HEK293 (cell line): Measurements from ENCODE around the gene SLC6A3.

Experiments
- CTCF ChIA-PET: fragments of 350-600 bp; formaldehyde crosslinking; extraction: SDS; loops from one replicate; lab custom pipeline; 2021; ENCODE audit warnings: antibody characterized with exemption; lab: Yijun Ruan, JAX
- POLR2A ChIA-PET: fragments of 300-600 bp; formaldehyde crosslinking; extraction: SDS; loops from one replicate; lab custom pipeline; 2020; ENCODE audit warnings: antibody characterized with exemption, inconsistent platforms; lab: Yijun Ruan, JAX
- H3K27ac ChIP-seq: fragments of 200-500 bp; sonication (Bioruptor generic); 2 replicates; pipeline ENCODE4 v1.5.1; 2014; ENCODE audit warnings: low read depth, low read length, control low read depth, inconsistent platforms; ENCODE audit errors: extremely low read depth
- H3K36me3 ChIP-seq, 2 experiments: fragments of 200-500 bp in 1 of 2; sonication (Bioruptor generic) in 1 of 2; 1 replicate in 1 of 2; 2 replicates in 1 of 2; pipeline ENCODE4 v1.5.1; 2014 to 2017; ENCODE audit warnings: inconsistent platforms in 2 of 2, low read length in 2 of 2; ENCODE audit not compliant: control insufficient read depth in 2 of 2, insufficient read depth in 1 of 2
- H3K4me1 ChIP-seq: fragments of 200-500 bp; sonication (Bioruptor generic); 2 replicates; pipeline ENCODE4 v1.5.1; 2014; ENCODE audit warnings: mild to moderate bottlenecking, low read length, inconsistent platforms; ENCODE audit not compliant: control insufficient read depth, insufficient read depth
- H3K4me3 ChIP-seq: 2 replicates; pipeline ENCODE4 v1.5.1; 2011; ENCODE audit warnings: low read depth, mild to moderate bottlenecking, control low read depth, low read length, moderate library complexity
- H3K9me3 ChIP-seq: fragments of 200-500 bp; sonication (Bioruptor generic); 2 replicates; pipeline ENCODE4 v1.5.1; 2014; ENCODE audit warnings: low read depth, low read length, inconsistent platforms; ENCODE audit not compliant: control insufficient read depth, insufficient read depth
- BCL11B ChIP-seq: fragments of 450-650 bp; formaldehyde crosslinking; IDR thresholded peaks from 2 replicates; pipeline ENCODE4 v1.5.1; 2016; ENCODE audit warnings: low read depth, missing biosample characterization, missing genetic modification characterization
- GFI1B ChIP-seq: fragments of 450-650 bp; formaldehyde crosslinking; IDR thresholded peaks from 2 replicates; pipeline ENCODE4 v1.5.1; 2016; ENCODE audit warnings: missing biosample characterization, missing genetic modification characterization
- HIC1 ChIP-seq: fragments of 450-650 bp; formaldehyde crosslinking; IDR thresholded peaks from 2 replicates; pipeline ENCODE4 v1.5.1; 2016; ENCODE audit warnings: missing biosample characterization, missing genetic modification characterization
- KLF9 ChIP-seq: fragments of 450-650 bp; formaldehyde crosslinking; IDR thresholded peaks from 2 replicates; pipeline ENCODE4 v1.5.1; 2016; ENCODE audit warnings: missing biosample characterization, missing genetic modification characterization, low read depth
- OSR2 ChIP-seq: fragments of 450-650 bp; formaldehyde crosslinking; IDR thresholded peaks from 2 replicates; pipeline ENCODE4 v1.5.1; 2016; ENCODE audit warnings: missing biosample characterization, missing genetic modification characterization
- ZBTB20 ChIP-seq: fragments of 450-650 bp; formaldehyde crosslinking; IDR thresholded peaks from 2 replicates; pipeline ENCODE4 v1.5.1; 2016; ENCODE audit warnings: missing biosample characterization, missing genetic modification characterization
- ZBTB8A ChIP-seq: fragments of 450-650 bp; formaldehyde crosslinking; IDR thresholded peaks from 2 replicates; pipeline ENCODE4 v1.5.1; 2016; ENCODE audit warnings: missing biosample characterization, missing genetic modification characterization
- ZIC2 ChIP-seq: fragments of 450-650 bp; formaldehyde crosslinking; IDR thresholded peaks from 2 replicates; pipeline ENCODE4 v1.5.1; 2016; ENCODE audit warnings: missing biosample characterization, missing genetic modification characterization
- ZNF121 ChIP-seq: fragments of 450-650 bp; formaldehyde crosslinking; IDR thresholded peaks from 2 replicates; pipeline ENCODE4 v1.5.1; 2016; ENCODE audit warnings: missing biosample characterization, missing genetic modification characterization
- ZNF157 ChIP-seq: fragments of 450-650 bp; formaldehyde crosslinking; IDR thresholded peaks from 2 replicates; pipeline ENCODE4 v1.5.1; 2016; ENCODE audit warnings: missing biosample characterization, missing genetic modification characterization
- ZNF174 ChIP-seq: fragments of 450-650 bp; formaldehyde crosslinking; IDR thresholded peaks from 2 replicates; pipeline ENCODE4 v1.5.0; 2017; ENCODE audit warnings: missing biosample characterization, mild to moderate bottlenecking, missing genetic modification characterization
- ZNF184 ChIP-seq: fragments of 450-650 bp; IDR thresholded peaks from 2 replicates; pipeline ENCODE4 v1.5.1; 2018; ENCODE audit warnings: missing biosample characterization, mild to moderate bottlenecking, missing genetic modification characterization
- ZNF404 ChIP-seq: fragments of 450-650 bp; formaldehyde crosslinking; IDR thresholded peaks from 2 replicates; pipeline ENCODE4 v1.5.1; 2017; ENCODE audit warnings: missing biosample characterization, missing genetic modification characterization
- ZNF560 ChIP-seq: fragments of 450-650 bp; formaldehyde crosslinking; IDR thresholded peaks from 2 replicates; pipeline ENCODE4 v1.5.1; 2017; ENCODE audit warnings: missing biosample characterization, missing genetic modification characterization, borderline replicate concordance
- ZNF704 ChIP-seq: fragments of 450-650 bp; formaldehyde crosslinking; IDR thresholded peaks from 2 replicates; pipeline ENCODE4 v1.5.1; 2016; ENCODE audit warnings: missing biosample characterization, missing genetic modification characterization
- ZNF777 ChIP-seq: fragments of 450-650 bp; formaldehyde crosslinking; IDR thresholded peaks from 2 replicates; pipeline ENCODE4 v1.5.1; 2017; ENCODE audit warnings: missing biosample characterization, missing genetic modification characterization, borderline replicate concordance
- ZSCAN23 ChIP-seq: fragments of 450-650 bp; formaldehyde crosslinking; IDR thresholded peaks from 2 replicates; pipeline ENCODE4 v1.5.1; 2016; ENCODE audit warnings: missing biosample characterization, missing genetic modification characterization
- TF ChIP-seq, protein P1 (sequence below): fragments of 450-650 bp; formaldehyde crosslinking; IDR thresholded peaks from 2 replicates; pipeline ENCODE4 v1.5.1; 2016; ENCODE audit warnings: missing biosample characterization, missing genetic modification characterization, low read depth
- TF ChIP-seq, protein P2 (sequence below): fragments of 450-650 bp; formaldehyde crosslinking; IDR thresholded peaks from 2 replicates; pipeline ENCODE4; 2016; ENCODE audit warnings: missing biosample characterization, missing genetic modification characterization

SLC6A3 gene

DNA sequence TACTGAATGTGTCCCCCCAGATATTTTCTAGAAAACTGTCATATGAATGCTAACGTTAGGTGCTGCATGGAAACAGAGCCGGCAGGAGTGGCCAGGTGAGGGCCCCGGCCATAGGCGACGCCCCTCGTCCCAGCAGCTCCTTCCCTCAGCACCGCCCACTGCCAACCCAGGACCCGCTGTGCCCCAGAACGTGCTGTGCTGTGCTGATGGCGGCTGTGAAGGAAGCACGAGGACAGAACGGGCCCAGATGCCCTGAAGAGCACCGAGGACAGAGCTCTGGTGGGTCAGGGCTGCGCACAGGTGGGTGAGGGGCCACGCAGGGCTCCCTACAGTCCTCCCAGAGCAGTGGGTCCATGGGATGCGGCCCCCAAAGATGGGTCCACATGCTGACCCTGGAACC lies 48.2 kb upstream of the SLC6A3 start (continued):
- TF ChIP-seq HIC1 (tag by site-specific recombination) (no peak), ZSCAN23 (tag by site-specific recombination) (no peak), KLF9 (no peak), ZNF704 (tag by site-specific recombination) (no peak)

GRCh38 chr5:1492757-1493156 lies 47.5 kb upstream of the SLC6A3 start:
- POLR2A ChIA-PET = no interaction called here
- no peak for TF ChIP-seq ZNF157 (tag by site-specific recombination)
- TF ChIP-seq ZIC2 (tag by site-specific recombination) = peak; percentile 91
- TF ChIP-seq ZNF404 = no peak
- no peak for TF ChIP-seq ZNF184
- no peak for TF ChIP-seq GFI1B (tag by site-specific recombination)
- no peak for TF ChIP-seq ZNF121 (tag by site-specific recombination)
- TF ChIP-seq, protein P1, sequence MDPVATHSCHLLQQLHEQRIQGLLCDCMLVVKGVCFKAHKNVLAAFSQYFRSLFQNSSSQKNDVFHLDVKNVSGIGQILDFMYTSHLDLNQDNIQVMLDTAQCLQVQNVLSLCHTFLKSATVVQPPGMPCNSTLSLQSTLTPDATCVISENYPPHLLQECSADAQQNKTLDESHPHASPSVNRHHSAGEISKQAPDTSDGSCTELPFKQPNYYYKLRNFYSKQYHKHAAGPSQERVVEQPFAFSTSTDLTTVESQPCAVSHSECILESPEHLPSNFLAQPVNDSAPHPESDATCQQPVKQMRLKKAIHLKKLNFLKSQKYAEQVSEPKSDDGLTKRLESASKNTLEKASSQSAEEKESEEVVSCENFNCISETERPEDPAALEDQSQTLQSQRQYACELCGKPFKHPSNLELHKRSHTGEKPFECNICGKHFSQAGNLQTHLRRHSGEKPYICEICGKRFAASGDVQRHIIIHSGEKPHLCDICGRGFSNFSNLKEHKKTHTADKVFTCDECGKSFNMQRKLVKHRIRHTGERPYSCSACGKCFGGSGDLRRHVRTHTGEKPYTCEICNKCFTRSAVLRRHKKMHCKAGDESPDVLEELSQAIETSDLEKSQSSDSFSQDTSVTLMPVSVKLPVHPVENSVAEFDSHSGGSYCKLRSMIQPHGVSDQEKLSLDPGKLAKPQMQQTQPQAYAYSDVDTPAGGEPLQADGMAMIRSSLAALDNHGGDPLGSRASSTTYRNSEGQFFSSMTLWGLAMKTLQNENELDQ (tag by site-specific recombination) = no peak
- no peak for TF ChIP-seq ZBTB20
- TF ChIP-seq, all 188 proteins: peak for 1

DNA sequence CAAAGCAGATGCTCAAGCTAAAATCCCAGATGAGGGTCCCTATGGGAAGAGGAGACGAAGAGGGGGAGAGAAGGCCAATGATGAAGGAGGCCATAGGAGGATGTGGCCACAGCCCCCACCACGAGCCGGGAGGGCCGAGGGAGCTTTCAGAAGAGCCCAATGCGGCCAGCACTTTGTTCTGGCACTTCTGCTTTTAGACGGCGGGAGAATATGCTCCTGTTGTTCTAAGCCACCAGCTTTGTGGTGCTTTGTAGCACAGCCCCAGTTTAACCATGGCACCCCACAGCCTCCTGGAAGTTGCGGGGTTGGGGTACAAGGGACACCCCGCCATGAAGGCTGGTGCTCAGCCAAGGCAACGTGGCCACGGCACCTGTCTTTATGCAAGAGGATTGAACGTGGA lies 45.1 kb upstream of the SLC6A3 start:
- peaks cover 22 to 100% of the 10 kb centered on the region in 2 experiments for H3K36me3 ChIP-seq
- ChIA-PET CTCF (interaction anchor here (0.6 to 1.2 kb wide), 3 partner anchors 11 to 316 kb away, joined by 3 to 4 read pairs (median 3); no protein-coding TSS in a partner anchor), POLR2A (interaction anchor here (1.5 kb wide), 1 partner anchor 31 kb away, joined by 3 read pairs; no protein-coding TSS in a partner anchor)
- no peaks in the 10 kb centered on the region for H3K4me1 ChIP-seq
- no peak overlapping the region for H3K4me3 ChIP-seq
- no peak overlapping the region for H3K27ac ChIP-seq
- no peaks in the 10 kb centered on the region for H3K9me3 ChIP-seq
- TF ChIP-seq ZNF777 (tag by site-specific recombination) = no peak
- TF ChIP-seq ZNF174 (tag by site-specific recombination) = no peak
- TF ChIP-seq ZNF704 (tag by site-specific recombination) = no peak
- TF ChIP-seq ZBTB8A (tag by site-specific recombination) = no peak
- TF ChIP-seq BCL11B (tag by site-specific recombination) = no peak
- TF ChIP-seq, protein P2, sequence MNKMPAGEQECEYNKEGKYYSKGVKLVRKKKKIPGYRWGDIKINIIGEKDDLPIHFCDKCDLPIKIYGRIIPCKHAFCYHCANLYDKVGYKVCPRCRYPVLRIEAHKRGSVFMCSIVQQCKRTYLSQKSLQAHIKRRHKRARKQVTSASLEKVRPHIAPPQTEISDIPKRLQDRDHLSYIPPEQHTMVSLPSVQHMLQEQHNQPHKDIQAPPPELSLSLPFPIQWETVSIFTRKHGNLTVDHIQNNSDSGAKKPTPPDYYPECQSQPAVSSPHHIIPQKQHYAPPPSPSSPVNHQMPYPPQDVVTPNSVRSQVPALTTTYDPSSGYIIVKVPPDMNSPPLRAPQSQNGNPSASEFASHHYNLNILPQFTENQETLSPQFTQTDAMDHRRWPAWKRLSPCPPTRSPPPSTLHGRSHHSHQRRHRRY (tag by site-specific recombination) = no peak
- TF ChIP-seq ZNF560 = no peak
- no peak for TF ChIP-seq OSR2 (tag by site-specific recombination)

More at GRCh38 chr5:1492757-1493156, 47.5 kb upstream of the SLC6A3 start:
- Histone ChIP-seq H3K9me3 (no peaks in the 10 kb centered on the region), H3K4me1 (no peaks in the 10 kb centered on the region), H3K27ac (no peak overlapping the region), H3K36me3 (peaks cover 22 to 93% of the 10 kb centered on the region in 2 experiments), H3K4me3 (no peak overlapping the region)
- CTCF ChIA-PET = interaction anchor here (2.2 kb wide), 1 partner anchor 152 kb away, joined by 13 read pairs; no protein-coding TSS in a partner anchor
